Fibroblast of mammary gland (primary cell): ENCODE measurements around the gene PLCH2.
"Not testable (repeated sequence)": the region's sequence is repeated elsewhere in the genome, so short reads cannot be mapped to it uniquely, and the experiment has no call there.

Source experiments
- DNase-seq: peaks from one replicate; pipeline ENCODE4 v3.0.0-alpha.2; 2010; ENCODE audit warnings: low read depth
- H3K4me3 ChIP-seq: 2 replicates; pipeline ENCODE4 v1.5.1; 2011; ENCODE audit warnings: low read depth, mild to moderate bottlenecking, low read length, moderate library complexity; ENCODE audit not compliant: control insufficient read depth
- CTCF ChIP-seq: conservative IDR thresholded peaks from 2 replicates; pipeline ENCODE4 v1.5.1; 2011; ENCODE audit warnings: low read depth, low read length, inconsistent platforms; ENCODE audit not compliant: control insufficient read depth, insufficient read depth

Gene PLCH2

GRCh38 chr1:2452201-2452931 is 23.7 kb upstream of the PLCH2 start:
- peak; percentile 16 for DNase-seq
- no peak overlapping the region for H3K4me3 ChIP-seq
- no peak for TF ChIP-seq CTCF

- H3K4me3 ChIP-seq, result no peak overlapping the region
- no peak for DNase-seq
- TF ChIP-seq CTCF, result no peak
Observed at GRCh38 chr1:2452932-2453315, 23.2 kb upstream of the PLCH2 start.

- no peak for DNase-seq
- no peak for TF ChIP-seq CTCF
- no peak overlapping the region for H3K4me3 ChIP-seq
Observed at GRCh38 chr1:2454227-2454626, 21.9 kb upstream of the PLCH2 start.

GRCh38 chr1:2455757-2456156 is 20.3 kb upstream of the PLCH2 start:
- peak; percentile 15 for DNase-seq
- H3K4me3 ChIP-seq, result no peak overlapping the region
- no peak for TF ChIP-seq CTCF

- DNase-seq, result no peak
- no peak for TF ChIP-seq CTCF
- H3K4me3 ChIP-seq, result no peak overlapping the region
Observed at GRCh38 chr1:2457444-2457843, 18.6 kb upstream of the PLCH2 start.

GRCh38 chr1:2458687-2459086 is 17.4 kb upstream of the PLCH2 start:
- no peak overlapping the region for H3K4me3 ChIP-seq
- no peak for TF ChIP-seq CTCF
- no peak for DNase-seq

GRCh38 chr1:2459102-2459753 is 16.9 kb upstream of the PLCH2 start:
- DNase-seq, result not testable (repeated sequence)

More at GRCh38 chr1:2459102-2459753, 16.9 kb upstream of the PLCH2 start:
- not testable (repeated sequence) for H3K4me3 ChIP-seq
